GM23248 (cell line): Measurements from ENCODE around the gene AKAP13. TPM values are rescaled to one million over a fixed set of nuclear protein-coding genes. Genes with fewer than 3 reads are reported as not detected.

Experiments
- DNase-seq: peaks from one replicate; pipeline ENCODE4 v3.0.0-alpha.2; 2015
- H2AFZ ChIP-seq: fragments of 200-600 bp; sonication (generic); 2 replicates; pipeline ENCODE4 v1.6.1; 2016; ENCODE audit warnings: antibody characterized with exemption
- H3F3A ChIP-seq: fragments of 200-600 bp; sonication (generic); 2 replicates; pipeline ENCODE4 v1.6.1; 2016; ENCODE audit warnings: mild to moderate bottlenecking, antibody characterized with exemption, mixed run types; ENCODE audit not compliant: insufficient read depth
- H3K27ac ChIP-seq: fragments of 200-600 bp; sonication (generic); 2 replicates; pipeline ENCODE4 v1.5.1; 2016; ENCODE audit warnings: mild to moderate bottlenecking
- H3K27me3 ChIP-seq: fragments of 200-600 bp; sonication (generic); replicated peaks from 2 replicates; pipeline ENCODE4 v1.6.1; 2016; ENCODE audit warnings: mild to moderate bottlenecking; ENCODE audit not compliant: insufficient read depth
- H3K36me3 ChIP-seq: fragments of 200-600 bp; sonication (generic); 2 replicates; pipeline ENCODE4 v1.6.1; 2016; ENCODE audit warnings: low read depth, mild to moderate bottlenecking
- H3K4me1 ChIP-seq: fragments of 200-600 bp; sonication (generic); 2 replicates; pipeline ENCODE4 v1.6.1; 2016; ENCODE audit warnings: mild to moderate bottlenecking; ENCODE audit not compliant: insufficient read depth
- H3K4me2 ChIP-seq: fragments of 200-600 bp; sonication (generic); one replicate; pipeline ENCODE4 v1.6.1; 2016; ENCODE audit warnings: mild to moderate bottlenecking; ENCODE audit not compliant: unreplicated experiment
- H3K4me3 ChIP-seq: fragments of 200-600 bp; sonication (generic); 2 replicates; pipeline ENCODE4 v1.5.1; 2016; ENCODE audit warnings: mild to moderate bottlenecking
- H3K79me2 ChIP-seq: fragments of 200-600 bp; sonication (generic); 2 replicates; pipeline ENCODE4 v1.6.1; 2016; ENCODE audit warnings: mild to moderate bottlenecking; ENCODE audit not compliant: insufficient read depth
- H3K9ac ChIP-seq: fragments of 200-600 bp; sonication (generic); 2 replicates; pipeline ENCODE4 v1.6.1; 2016; ENCODE audit warnings: mild to moderate bottlenecking
- H3K9me2 ChIP-seq: fragments of 200-600 bp; sonication (generic); 2 replicates; pipeline ENCODE4 v1.6.1; 2016; ENCODE audit warnings: mixed run types, mild to moderate bottlenecking, moderate library complexity; ENCODE audit not compliant: insufficient read depth
- H3K9me3 ChIP-seq: fragments of 200-600 bp; sonication (generic); one replicate; pipeline ENCODE4 v1.6.1; 2017; ENCODE audit warnings: low read depth
- H4K20me1 ChIP-seq: fragments of 200-600 bp; sonication (generic); 2 replicates; pipeline ENCODE4 v1.6.0; 2016; ENCODE audit not compliant: insufficient read depth
- EZH2 ChIP-seq: fragments of 200-600 bp; sonication (generic); IDR thresholded peaks from 2 replicates; pipeline ENCODE4 v1.6.1; 2018; ENCODE audit warnings: antibody characterized with exemption, mild to moderate bottlenecking; ENCODE audit not compliant: insufficient read depth, poor library complexity, severe bottlenecking
- EZH2phosphoT487 ChIP-seq: fragments of 200-600 bp; sonication (generic); IDR thresholded peaks from 2 replicates; pipeline ENCODE4 v1.6.1; 2018; ENCODE audit warnings: antibody characterized with exemption, moderate library complexity, mild to moderate bottlenecking, low read depth; ENCODE audit not compliant: insufficient read depth
- WGBS, 2 experiments: methylation state at CpG; one replicate each; pipeline ENCODE4 v1.1.6; 2015 to 2017; ENCODE audit warnings: low lambda C conversion rate in 2 of 2, low coverage in 1 of 2; ENCODE audit errors: missing lambda C conversion rate in 2 of 2; 5-methylcytosine and 5-hydroxymethylcytosine counted together
- in situ Hi-C: fragments of 300-500 bp; cut with MboI; formaldehyde crosslinking; loops from 2 replicates; pipeline ENCODE4 v1.15.0; 2020
- polyA plus RNA-seq: library from polyadenylated mRNA; unstranded; fragments of >200 nt; fragmentation: Nextera tagmentation; extraction: Ambion mirVana; gene quantifications from 2 replicates; pipeline ENCODE4 v1.2.1, GENCODE V29; 2016
- total RNA-seq: library from RNA; depleted of rRNA; stranded (reverse); fragments of >200 nt; shearing (Covaris generic); gene quantifications from 2 replicates; pipeline ENCODE4 v1.2.3, GENCODE V29; 2014

The AKAP13 gene
- total and polyA plus RNA-seq, 2 experiments from 2014 or later: 26.5 to 27.7 TPM

- 94 to 97% methylated on average over 5 of the region's 5 CpGs for WGBS, 2 experiments
- in situ Hi-C loops: no loop called here
- Histone ChIP-seq H3K36me3 (no peaks in the 10 kb centered on the region), H3K79me2 (peaks cover 100% of the 10 kb centered on the region), H2AFZ (no peak overlapping the region), H3K4me1 (no peaks in the 10 kb centered on the region), H3K4me3 (no peak overlapping the region), H3K27me3 (no peaks in the 10 kb centered on the region), H3K4me2 (no peak overlapping the region), H3K9me3 (no peaks in the 10 kb centered on the region), H3K9ac (no peak overlapping the region), H3K27ac (no peak overlapping the region), H3F3A (no peaks in the 10 kb centered on the region), H3K9me2 (no peaks in the 10 kb centered on the region), H4K20me1 (peaks cover 15% of the 10 kb centered on the region)
- no peak for TF ChIP-seq EZH2
- no peak for TF ChIP-seq EZH2phosphoT487
- no peak for DNase-seq
Observed at GRCh38 chr15:85427286-85428028, 47.1 kb downstream of the AKAP13 start.

- no peak for TF ChIP-seq EZH2
- TF ChIP-seq EZH2phosphoT487: no peak
- DNase-seq: no peak
- H3K9me2 ChIP-seq: no peaks in the 10 kb centered on the region
- H3K4me1 ChIP-seq: no peaks in the 10 kb centered on the region
- in situ Hi-C loops: no loop called here
- H3K36me3 ChIP-seq: no peaks in the 10 kb centered on the region
- H3F3A ChIP-seq: no peaks in the 10 kb centered on the region
- H3K27me3 ChIP-seq: no peaks in the 10 kb centered on the region
- H3K79me2 ChIP-seq: peaks cover 92% of the 10 kb centered on the region
- H3K4me2 ChIP-seq: no peak overlapping the region
- no peak overlapping the region for H3K9ac ChIP-seq
- H3K4me3 ChIP-seq: no peak overlapping the region
- peaks cover 8% of the 10 kb centered on the region for H4K20me1 ChIP-seq
- H2AFZ ChIP-seq: no peak overlapping the region
- H3K9me3 ChIP-seq: no peaks in the 10 kb centered on the region
- WGBS, 2 experiments: 94 to 97% methylated on average over 3 of the region's 3 CpGs
- no peak overlapping the region for H3K27ac ChIP-seq
Observed at GRCh38 chr15:85429522-85429921, 49.1 kb downstream of the AKAP13 start.

- in situ Hi-C loops: no loop called here
- WGBS, 2 experiments: 98 to 99% methylated on average over 6 of the region's 6 CpGs
- TF ChIP-seq EZH2 (no peak), EZH2phosphoT487 (no peak)
Observed at GRCh38 chr15:85430406-85431204, 50.2 kb downstream of the AKAP13 start.

GRCh38 chr15:85439996-85440395 is 59.6 kb downstream of the AKAP13 start:
- H3K9me3 ChIP-seq: no peaks in the 10 kb centered on the region
- no peak for TF ChIP-seq EZH2
- no peak for TF ChIP-seq EZH2phosphoT487
- peaks cover 48% of the 10 kb centered on the region for H3K79me2 ChIP-seq
- no peak overlapping the region for H3K4me3 ChIP-seq
- no peak overlapping the region for H3K4me2 ChIP-seq
- H4K20me1 ChIP-seq: 0 out of 2 replicates have a peak, but pooled peaks cover 8% of the 10 kb centered on the region
- H3K27me3 ChIP-seq: no peaks in the 10 kb centered on the region
- H3K36me3 ChIP-seq: no peaks in the 10 kb centered on the region
- no peak overlapping the region for H3K27ac ChIP-seq
- no peak overlapping the region for H2AFZ ChIP-seq
- no peaks in the 10 kb centered on the region for H3K9me2 ChIP-seq
- H3K4me1 ChIP-seq: no peaks in the 10 kb centered on the region
- DNase-seq: no peak
- H3K9ac ChIP-seq: no peak overlapping the region
- H3F3A ChIP-seq: no peaks in the 10 kb centered on the region
- in situ Hi-C loops: no loop called here

More at GRCh38 chr15:85430406-85431204, 50.2 kb downstream of the AKAP13 start:
- peaks cover 5% of the 10 kb centered on the region for H4K20me1 ChIP-seq
- no peaks in the 10 kb centered on the region for H3K9me3 ChIP-seq
- H3K9me2 ChIP-seq: no peaks in the 10 kb centered on the region
- H2AFZ ChIP-seq: no peak overlapping the region
- H3K79me2 ChIP-seq: peaks cover 81% of the 10 kb centered on the region
- H3K27me3 ChIP-seq: no peaks in the 10 kb centered on the region
- H3K4me1 ChIP-seq: no peaks in the 10 kb centered on the region
- H3K27ac ChIP-seq: no peak overlapping the region
- no peaks in the 10 kb centered on the region for H3K36me3 ChIP-seq
- H3F3A ChIP-seq: no peaks in the 10 kb centered on the region
- no peak overlapping the region for H3K4me3 ChIP-seq
- DNase-seq: no peak
- no peak overlapping the region for H3K9ac ChIP-seq
- no peak overlapping the region for H3K4me2 ChIP-seq
